ENCODE data around the gene WDR70.
A peak's percentile ranks its signal among the peaks of the same experiment; 100 is the strongest.
"Not testable (repeated sequence)": the region's sequence is repeated elsewhere in the genome, so short reads cannot be mapped to it uniquely, and the experiment has no call there.

The WDR70 gene

DNA sequence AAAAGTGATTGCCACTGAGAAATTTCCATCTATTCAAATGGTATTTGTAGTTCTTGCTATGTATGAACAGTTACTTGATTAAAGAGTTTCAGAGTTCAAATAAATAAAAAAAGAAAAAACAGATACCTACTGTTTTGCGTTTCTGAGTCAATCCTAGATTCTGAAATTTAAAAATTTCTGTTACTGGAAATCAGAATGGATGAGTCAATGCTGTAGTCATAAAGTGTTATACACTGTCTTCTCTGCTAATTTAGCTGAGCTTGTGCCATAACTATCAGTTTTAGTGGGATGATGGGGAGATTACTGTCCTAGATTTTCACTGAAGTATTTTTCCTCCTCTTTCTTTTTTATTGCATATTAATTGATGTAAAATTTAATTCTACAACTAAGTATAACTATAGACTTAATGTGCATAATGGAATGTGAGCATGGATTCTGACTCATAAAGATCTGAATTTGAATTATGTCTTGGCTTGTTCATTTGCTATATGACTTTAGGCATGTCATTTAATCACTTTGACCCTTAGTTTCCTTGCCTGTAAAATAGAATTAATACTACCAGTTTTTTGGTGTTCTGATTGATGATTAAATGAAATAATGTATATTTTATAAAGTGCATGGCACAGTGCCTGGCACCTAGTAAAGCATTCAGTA, 75.4 kb downstream of the WDR70 start:
- DNase-seq, result peak; percentile 3

DNA sequence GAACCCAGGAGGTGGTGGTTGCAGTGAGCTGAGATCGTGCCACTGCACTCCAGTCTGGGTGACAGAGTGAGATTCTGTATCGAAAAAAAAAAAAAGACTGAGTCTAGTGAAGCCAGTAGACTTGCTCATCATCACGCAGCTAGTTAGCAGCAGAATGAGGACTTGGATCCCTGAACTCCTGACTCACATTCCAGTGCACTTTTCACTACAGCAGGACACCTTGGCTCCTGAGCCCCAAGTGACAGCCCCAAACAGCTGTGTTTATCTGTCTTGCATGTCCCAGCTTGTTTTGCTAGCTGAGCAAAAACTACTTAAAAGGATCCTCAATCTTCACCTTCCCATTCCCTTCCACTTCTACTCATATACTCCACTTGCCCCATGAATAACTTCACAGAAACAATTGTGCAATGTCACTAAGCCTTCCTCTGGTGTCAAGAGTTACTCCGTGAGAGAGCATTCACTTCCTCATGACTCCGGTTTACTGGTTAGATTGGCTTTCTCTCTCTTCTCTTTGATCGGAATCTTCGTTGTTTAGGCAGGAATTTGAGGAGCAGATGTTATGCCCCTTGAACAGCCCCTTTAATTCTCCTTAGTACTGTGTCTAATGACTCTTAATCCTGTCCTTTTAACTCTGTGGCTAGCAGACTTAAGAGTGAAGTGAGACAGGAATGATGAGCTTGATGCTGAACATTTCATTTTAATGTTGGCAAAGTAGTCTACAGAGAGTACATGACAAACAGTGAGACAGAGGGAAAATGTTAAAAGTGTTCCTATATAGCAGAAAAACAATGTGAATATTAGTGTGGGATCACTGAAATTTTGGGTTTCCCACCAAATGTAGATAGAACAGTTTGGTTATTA, 84.3 kb downstream of the WDR70 start:
- DNase-seq, result peak; percentile 77

DNA sequence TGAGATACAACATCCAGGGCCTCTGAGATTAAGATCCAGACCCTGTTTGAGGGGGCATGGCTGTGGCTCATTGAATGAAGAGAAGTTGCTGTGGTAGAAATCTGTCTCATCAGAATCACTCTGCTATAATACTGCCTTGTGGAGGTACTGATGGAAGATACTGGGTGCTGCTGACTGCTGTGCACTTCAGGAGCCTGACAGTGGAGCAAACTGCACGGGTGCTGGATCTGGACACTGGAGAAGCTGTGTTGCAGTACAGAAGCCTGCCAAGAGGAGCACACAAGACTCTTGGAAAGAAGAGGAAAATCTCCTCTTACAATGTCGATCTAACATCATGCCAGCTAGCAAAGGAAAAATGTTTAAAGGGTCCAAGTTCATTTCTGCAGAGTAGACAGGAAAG, 85.5 kb downstream of the WDR70 start:
- not testable (repeated sequence) for DNase-seq

DNA sequence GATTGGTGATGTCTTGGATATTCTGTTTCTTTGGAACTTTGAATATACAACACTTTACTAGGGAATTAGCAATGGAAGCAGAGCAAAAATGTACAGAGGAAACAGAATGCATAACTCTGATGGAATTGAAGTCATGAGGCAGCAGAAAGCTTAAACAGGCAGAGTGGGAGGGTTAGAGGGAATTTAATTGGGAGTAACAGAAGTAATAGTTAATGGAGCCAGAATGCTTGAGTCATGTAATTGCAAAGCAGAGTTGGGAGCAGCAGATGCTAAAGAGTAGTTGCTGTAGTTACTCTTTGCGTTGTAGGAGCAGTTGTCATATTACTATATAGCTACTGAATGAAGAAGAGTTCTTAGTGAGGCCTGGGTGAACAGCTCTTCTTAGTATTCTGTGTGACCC, 90.3 kb downstream of the WDR70 start:
- not testable (repeated sequence) for DNase-seq

DNA sequence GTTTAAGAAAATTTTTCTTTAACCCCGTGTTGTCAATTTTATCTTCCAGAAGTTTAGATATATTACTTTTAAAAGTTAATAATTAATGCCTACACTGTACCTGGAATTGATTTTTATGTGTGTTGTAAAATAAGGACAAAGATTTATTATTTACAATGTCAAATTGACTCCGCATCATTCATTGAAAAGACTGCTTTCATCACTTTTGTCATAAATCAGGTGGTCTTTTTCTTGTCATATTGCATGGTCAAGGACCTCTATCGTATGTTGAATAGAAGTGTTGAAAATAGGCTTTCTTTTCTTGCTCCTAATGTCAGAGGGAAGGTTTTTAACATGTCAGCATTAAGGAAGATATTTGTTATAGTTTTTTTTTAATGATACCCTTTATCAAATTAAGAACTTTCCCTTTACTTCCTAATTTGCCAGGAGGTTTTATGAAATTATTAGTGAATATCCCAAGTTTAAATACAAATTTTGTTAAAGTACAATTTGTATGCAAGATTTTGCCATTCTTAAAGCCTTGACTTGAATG, 92.6 kb downstream of the WDR70 start:
- DNase-seq, result no peak

DNA sequence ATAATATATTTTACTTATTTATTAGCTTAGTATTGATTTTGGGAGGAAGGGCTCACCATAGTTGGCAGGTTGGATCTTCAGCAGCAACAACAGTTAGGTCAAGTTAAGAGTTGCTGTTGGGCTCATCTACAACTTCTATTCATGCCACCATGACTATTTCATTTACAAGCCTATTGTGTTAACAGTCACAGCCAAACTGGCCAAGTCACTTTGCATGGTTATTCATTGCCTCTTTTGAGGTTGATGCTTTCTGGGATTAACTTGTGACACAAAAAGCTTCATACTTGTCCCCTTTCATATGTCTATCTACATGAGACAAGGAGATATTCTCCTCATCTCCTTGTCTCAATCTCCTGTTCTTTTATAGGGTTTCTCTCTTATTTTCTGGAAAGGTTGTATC, 98.3 kb downstream of the WDR70 start:
- DNase-seq, result no peak

DNA sequence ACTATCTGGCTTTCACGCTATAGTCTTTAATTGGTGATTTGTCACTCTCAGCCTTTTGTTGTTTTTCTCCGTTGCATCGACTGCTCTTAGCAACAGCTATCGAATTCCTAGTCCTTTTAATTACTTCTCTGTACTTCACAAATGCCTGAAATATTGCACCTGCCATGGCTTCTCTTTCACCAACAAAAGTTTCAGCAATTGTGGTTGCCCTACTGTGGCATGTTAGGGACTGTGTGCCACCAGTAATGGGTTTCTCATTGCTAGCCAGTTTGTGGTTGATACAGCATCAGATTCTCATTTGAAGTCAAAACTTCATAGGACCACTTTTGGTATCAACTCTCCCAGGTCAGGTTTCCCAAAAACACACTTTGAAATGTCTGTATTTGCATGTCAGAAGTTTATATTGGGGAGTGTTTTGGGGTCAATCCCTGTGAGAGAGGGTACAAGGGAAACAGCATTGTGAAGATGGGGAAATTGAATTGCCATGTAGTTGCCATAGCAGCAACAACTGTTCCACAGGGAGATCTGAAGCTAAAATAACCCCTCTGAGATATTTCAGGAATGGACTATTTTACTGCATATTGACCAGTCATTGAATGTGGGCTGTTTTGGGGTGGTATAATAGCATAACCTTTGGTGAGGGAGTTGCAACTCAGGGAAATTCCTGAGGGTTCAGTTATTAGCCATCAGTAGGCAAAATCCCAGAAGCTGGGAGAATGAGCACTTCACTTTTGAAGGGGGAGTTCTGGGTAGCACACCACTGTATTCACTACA, 99.2 kb downstream of the WDR70 start:
- DNase-seq, result no peak

DNA sequence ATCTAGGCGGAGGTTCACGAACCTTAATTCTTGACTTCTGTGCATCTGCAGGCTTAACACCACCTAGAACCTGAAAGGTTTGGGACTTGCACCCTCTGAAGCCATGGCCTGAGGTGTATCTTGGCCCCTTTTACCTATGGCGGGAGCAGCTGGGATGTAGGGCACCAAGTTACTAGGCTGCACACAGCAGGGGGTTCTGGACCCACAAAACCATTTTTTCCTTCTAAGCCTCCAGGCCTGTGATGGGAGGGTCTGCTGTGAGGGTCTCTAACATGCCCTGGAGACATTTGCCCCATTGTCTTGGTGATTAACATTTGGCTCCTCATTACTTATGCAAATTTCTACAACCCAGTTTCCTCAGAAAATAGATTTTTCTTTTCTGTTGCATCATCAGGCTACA, 102.3 kb downstream of the WDR70 start:
- not testable (repeated sequence) for DNase-seq

DNA sequence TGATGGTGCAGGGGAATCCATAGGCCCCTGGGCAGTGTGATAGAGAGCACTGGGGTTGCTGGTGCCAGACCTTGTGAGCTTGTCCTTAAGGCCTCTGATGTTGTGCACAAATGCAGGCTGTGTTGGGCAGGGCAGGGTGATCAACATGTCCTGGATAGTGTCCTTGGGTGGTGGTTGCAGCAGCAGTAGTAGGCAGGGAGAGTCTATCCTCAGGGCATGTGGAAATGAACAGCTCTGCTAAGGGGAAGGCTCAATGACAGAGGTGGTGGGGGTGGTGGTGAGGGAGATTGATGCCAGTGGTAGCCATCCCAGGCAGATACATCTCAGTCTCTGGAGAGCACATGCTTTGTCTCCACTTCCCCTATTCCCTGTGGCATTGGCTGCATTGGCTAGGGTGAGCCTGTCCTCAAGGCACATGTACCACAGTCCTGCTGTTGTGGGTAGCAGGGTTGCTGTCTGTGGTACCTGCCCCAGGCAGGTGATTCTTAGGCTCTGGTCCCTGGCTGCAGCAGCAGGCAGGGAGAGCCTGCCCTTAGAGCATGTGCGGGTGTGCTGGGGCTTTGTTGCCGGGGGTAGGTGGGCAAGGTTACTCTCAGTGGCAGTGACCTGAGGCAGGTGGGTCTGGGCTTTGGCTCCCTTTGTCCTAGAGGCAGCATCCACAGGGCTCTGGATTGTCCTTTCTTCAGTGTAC, 111.1 kb downstream of the WDR70 start:
- no peak for DNase-seq

DNA sequence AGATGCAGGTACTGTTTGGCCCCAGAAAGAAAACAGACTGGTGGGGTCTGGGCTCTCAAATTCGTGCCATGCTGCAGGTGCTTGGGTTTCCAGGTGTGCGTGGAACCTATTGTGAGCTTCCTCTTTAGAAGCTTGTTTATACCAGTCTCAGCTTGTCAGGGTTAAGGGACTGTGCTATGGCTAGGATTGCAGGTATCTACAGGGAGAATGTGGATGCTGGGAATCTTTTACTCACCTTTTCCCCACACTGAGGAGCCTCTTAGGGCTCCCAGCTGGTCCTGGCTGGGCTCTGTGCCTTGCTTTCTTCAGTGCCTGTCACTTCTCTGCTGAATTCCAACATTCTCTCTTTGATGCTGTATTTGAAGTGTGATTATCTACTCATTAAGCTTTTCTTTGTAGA, 111.8 kb downstream of the WDR70 start:
- no peak for DNase-seq

DNA sequence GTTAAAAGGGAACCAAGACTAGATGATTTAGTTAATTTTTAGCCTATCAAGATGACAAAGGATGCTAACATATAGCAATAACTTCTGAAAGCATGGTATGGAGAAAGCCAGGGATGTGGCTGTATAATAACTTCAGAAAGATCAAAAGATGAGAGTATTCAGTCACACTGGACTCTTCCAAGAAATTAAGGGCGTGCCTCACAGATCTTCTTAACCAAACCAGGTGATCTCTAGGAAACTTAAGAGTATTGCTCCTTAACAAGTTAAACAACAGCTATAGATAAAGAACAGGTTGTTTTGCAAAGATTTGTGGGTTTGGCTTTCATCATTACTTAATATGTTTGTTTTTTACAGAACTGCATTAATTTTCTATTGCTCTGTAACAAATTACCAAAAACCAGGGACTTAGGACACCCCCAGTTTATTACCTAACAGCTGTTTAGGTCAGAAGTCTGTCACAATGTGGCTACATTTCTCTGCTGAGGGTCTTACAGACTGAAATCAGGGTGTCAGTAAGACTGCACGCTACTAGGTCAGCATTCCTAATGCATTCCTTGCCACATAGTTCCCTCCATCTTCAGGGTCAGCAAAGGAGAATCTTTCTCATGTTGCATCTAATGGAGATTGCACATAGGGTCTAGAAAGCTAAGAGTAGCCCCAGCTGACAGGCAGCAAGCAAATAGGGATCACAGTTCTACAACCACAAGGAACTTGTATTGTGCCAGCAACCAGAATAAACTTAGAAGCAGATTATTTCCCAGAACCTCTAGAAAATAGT, 113.8 kb downstream of the WDR70 start:
- DNase-seq, result no peak

DNA sequence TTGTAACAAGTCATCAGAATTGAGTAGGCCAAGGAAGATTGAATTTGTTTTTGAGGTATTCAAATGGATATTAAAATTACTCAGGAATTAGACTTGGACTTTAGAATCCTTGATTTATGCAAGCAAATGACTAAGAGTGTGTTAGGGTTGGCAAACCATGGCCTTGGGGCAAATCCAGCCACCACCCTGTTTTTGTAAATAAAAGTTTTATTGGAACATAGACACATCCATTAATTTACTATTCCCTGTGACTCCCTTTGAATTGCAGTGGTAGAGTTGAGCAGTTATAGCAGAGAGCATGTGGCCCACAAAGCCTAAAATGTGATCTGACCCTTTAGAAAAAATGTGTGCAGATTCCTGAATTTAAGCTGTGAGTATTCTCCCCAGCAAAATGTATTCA, 115.6 kb downstream of the WDR70 start:
- DNase-seq, result no peak

DNA sequence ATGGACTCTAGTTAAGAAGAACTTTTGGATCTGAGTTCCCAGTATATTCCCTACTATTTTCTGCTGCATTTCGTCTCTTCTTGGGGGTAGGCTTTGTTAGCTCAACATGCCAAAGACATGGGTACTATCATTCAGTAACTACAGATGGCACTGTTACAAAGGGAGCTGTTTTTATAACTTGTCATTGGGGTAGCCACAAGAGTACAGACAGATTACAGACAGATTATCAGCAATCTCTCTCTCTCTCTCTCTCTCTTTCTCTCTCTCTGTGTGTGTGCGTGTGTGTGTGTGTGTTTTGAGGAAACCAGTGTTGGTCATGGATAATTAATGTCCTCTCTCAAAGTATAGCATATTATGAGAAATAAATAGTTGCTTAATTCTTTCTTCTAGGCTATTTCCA, 116.1 kb downstream of the WDR70 start:
- DNase-seq, result no peak

DNA sequence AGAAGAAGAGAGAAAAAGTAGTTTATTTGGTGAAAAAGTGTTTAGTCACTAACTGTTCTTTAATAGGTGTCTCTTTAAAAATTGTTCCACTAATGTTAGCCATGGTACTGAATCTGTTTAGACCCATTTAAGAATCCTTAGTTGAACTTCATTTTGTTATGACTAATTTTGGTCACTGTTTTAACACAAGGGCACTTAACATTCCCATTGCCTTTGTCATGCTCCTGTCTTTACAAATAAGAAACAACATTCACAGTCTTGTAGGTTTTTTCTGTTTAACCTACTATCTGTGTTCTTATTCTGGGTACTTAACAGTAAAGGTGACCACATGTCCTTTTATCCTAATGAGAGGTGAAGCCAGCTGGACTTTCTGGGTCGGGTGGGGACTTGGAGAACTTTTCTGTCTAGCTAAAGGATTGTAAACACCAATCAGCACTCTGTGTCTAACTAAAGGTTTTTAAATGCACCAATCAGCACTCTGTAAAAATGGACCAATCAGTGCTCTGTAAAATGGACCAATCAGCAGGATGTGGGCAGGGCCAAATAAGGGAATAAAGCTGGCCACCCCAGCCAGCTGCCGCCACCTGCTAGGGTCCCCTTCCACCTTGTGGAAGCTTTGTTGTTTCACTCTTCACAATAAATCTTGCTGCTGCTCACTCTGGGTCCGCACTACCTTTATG, 116.7 kb downstream of the WDR70 start:
- DNase-seq, result no peak

DNA sequence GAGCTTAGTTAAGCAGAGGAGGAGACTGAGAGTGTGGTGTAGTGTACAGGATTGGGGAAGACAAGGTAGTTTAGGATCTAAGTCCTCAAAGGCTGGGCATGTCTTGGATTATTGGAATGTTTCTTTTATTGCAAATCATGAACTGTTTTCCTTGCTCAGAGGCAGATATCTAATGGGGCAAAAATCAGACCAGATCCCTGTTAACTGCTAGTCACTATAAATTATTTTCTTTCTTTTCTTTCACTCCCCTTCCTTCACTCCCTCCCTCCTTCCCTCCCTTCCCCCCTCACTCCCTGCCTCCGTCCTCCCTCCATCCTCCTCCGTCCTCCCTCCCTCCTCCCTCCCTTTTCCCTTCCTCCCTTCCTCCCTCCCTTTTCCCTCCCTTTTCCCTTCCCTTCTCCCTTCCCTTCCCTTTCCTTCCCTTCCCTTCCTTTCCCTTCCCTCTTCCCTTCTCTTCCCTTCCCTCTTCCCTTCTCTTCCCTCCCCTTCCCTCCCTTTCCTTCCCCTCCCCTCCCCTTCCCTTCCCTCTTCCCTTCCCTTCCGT, 117.9 kb downstream of the WDR70 start:
- DNase-seq, result no peak

DNA sequence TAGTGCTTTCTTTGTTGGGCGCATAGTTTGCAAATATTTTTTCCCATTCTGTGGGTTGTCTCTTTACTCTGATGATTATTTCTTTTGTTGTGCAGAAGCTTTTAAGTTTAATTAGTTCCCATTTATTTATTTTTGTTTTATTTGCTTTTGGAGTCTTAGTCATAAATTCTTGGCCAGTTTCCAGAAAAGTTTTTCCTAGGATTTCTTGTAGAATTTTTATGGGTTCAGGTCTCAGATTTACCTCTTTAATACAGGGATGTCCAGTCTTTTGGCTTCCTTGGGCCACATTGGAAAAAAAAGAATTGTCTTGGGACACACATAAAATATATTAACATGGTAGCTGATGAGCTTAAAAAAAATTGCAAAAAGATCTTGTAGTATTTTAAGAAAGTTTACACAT, 122.0 kb downstream of the WDR70 start:
- no peak for DNase-seq

DNA sequence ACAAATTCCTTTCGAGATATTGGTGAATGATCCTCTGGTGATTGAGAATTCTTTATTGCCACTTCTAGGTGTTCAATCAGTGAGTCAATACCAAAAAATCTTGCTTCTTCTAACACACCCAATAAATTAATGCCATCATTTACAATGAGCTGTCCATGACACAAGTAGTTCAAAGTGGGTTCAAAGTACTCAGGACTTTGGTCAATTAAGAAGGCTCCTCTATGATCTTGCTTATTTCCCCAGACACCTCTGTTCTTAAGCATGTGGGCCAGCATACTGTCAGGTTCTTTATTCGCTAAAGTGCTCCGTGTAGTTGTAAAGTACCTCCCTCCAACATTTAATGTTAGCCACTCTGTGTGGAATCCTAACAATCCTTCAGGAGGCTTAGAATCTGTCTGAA, 127.1 kb downstream of the WDR70 start:
- no peak for DNase-seq

DNA sequence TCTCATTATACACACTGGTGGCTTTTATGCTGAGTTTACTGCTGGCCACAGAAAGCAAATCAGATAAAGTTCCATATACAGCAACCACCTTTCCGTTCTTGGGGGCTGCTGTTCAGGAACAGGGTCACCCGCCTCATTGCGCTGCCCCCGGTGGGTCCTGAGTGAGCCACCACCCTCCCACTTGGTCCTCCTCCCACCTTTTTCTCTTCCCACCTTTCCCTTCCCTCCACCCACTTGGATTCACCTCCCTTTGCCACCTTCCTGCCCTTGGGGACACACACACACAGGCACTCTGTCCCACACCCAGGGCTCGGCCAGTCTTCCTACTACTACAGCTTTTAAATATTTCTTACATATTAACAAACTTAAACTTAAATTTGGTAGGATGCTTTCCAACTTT, 127.6 kb downstream of the WDR70 start:
- DNase-seq, result no peak

DNA sequence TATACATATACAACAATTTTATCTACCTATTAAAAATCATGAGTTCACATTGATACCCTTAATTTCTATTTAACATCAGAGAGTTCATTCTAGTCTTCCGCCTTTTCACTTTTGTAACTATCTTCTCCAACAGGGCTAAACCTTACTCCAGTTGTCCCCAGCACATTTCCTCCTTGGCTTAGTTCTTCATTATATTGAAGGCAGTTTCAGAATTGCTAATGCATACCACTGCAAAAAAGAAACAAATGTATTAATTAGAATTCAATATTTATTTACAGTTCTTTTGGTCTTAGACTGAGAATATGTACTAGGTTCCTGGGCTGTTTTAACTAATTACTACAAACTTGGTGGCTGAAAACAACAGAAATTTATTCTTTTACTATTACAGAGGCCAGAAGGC, 132.5 kb downstream of the WDR70 start:
- DNase-seq, result no peak

DNA sequence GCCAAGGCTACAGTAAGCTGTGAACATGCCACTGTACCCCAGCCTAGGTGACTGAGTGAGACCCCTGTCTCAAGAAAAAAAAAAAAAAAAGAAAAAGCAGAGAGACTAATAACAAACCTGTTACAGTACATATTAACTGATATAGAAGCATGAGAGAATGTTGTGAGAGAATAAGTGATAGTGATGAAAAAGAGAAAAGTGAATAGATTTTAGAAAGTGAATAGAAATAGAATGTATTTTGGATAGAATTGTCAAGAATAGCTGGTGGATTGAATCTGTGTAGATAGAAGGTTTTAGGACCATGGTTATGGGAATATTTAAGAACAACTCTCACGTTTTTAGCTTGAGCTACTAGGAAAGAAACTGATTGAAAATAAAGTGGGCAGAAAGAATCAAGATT, 135.8 kb downstream of the WDR70 start:
- DNase-seq, result no peak

DNA sequence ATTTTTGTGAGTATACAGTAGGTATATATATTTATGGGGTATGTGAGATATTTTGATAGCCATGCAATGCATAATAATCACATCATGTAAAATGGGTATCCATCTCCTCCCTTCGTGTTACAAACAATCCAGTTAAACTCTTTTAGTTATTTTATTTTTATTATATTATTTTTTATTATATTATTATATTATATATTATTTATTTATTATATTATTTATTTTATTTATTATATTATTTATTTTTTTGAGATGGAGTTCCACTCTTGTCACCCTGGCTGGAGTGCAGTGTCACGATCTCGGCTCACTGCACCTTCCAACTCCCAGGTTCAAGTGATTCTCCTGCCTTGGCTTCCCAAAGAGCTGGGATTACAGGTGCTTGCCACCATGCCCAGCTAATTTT, 138.6 kb downstream of the WDR70 start:
- DNase-seq, result no peak
